SU-DHL-6 (cell line): ENCODE measurements around the gene HIBCH.
A peak's percentile ranks its signal among the peaks of the same experiment; 100 is the strongest.

Source experiments
- CTCF ChIP-seq: fragments of 200-600 bp; sonication (generic); IDR thresholded peaks from one replicate; pipeline ENCODE4 v1.5.1; 2017; ENCODE audit warnings: antibody characterized with exemption, mild to moderate bottlenecking, low read length, moderate library complexity; ENCODE audit not compliant: insufficient read depth, poor library complexity, severe bottlenecking
- EZH2phosphoT487 ChIP-seq: fragments of 200-600 bp; sonication (generic), shearing (Covaris generic); conservative IDR thresholded peaks from 2 replicates; pipeline ENCODE4 v1.6.1; 2018; ENCODE audit warnings: mild to moderate bottlenecking, antibody characterized with exemption, low read length, moderate library complexity, mixed read lengths

DNA sequence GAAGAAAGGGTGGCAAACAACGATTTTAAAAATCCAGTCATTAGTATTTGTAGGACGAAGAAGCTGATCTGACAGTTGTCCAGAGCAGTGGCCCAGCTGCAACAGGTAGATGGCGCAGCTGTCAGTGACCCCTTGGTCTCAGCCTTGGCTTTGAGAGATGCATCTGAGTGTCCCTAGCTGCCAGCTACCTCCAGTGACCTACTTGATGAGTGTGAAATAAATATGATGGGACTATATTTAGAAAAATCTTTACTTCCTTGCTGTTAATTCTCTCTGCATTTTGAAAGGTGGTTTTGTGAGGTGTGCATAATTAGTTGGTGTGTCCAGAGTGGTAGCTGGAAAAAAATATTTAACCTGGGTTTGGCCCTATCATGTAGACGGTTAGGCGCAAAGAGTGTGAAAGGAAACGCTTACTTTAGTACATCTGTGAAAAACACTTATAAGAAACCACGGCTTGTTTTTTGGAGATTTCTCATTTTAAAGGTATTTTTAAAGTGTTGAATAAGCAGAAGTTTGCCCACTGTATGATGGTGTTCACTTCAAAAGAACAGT is 24.7 kb upstream of the HIBCH start:
- TF ChIP-seq CTCF (peak; percentile 1), EZH2phosphoT487 (no peak)
